Measurements from ENCODE around the gene NDUFB6. TPM values are rescaled to one million over a fixed set of nuclear protein-coding genes. Genes with fewer than 3 reads are reported as not detected.

NDUFB6 gene
- total RNA-seq, 1 experiment from 2014 or later = 74.6 TPM

DNA sequence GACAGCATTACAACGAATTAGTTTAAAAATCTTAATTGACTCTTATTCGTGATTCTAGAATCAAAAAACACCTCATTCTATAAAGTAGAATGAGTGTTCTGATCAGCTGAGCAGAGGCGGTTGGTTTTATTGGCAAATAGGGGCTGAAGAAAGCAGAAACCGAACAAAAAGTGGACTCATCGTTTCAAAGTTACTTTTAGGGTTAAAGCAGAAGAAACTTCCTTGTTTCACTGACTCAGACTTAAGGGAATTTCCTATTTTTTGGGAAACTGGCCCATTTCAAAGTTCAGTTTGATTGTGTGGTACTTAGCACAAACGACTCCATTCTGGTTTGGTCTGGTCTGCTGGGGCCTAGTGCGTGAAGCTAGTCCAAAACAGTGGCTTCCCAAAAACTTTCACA is 862 bp upstream of the NDUFB6 start:
- no peaks in the 10 kb centered on the region for H3K9me3 Mint-ChIP-seq (ENCODE audit: unreplicated experiment)
- TF ChIP-seq, protein P1, sequence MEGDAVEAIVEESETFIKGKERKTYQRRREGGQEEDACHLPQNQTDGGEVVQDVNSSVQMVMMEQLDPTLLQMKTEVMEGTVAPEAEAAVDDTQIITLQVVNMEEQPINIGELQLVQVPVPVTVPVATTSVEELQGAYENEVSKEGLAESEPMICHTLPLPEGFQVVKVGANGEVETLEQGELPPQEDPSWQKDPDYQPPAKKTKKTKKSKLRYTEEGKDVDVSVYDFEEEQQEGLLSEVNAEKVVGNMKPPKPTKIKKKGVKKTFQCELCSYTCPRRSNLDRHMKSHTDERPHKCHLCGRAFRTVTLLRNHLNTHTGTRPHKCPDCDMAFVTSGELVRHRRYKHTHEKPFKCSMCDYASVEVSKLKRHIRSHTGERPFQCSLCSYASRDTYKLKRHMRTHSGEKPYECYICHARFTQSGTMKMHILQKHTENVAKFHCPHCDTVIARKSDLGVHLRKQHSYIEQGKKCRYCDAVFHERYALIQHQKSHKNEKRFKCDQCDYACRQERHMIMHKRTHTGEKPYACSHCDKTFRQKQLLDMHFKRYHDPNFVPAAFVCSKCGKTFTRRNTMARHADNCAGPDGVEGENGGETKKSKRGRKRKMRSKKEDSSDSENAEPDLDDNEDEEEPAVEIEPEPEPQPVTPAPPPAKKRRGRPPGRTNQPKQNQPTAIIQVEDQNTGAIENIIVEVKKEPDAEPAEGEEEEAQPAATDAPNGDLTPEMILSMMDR (IDR thresholded peaks at IDR 0.05; ENCODE audit: insufficient read depth in 1 of 2, low read depth in 1 of 2, low read length in 1 of 2, severe bottlenecking in 1 of 2, unreplicated experiment in 1 of 2) = no peak
- Histone ChIP-seq H3K9me3 (no peaks in the 10 kb centered on the region), H3K4me1 (peaks cover 5% of the 10 kb centered on the region; the same call in 1 of the 2 replicates), H3K27me3 (replicated peaks; ENCODE audit: control insufficient read depth, insufficient read depth, low read length) (no peaks in the 10 kb centered on the region), H3K4me3 (ENCODE audit: low read depth, low read length) (no peak overlapping the region), H3K36me3 (ENCODE audit: control insufficient read depth, insufficient read depth, low read length) (no peaks in the 10 kb centered on the region)
- DNase-seq = no peak
- H3K27me3 Mint-ChIP-seq (ENCODE audit: insufficient read depth, unreplicated experiment) = peaks cover 2% of the 10 kb centered on the region
- ChIA-PET POLR2A (no interaction called here), CTCF (interaction anchor here (0.5 to 4.0 kb wide), 3 partner anchors 7 to 195 kb away, joined by 3 to 63 read pairs (median 3); no protein-coding TSS in a partner anchor)
- no TSS peak for BruUV-seq (replicated peaks)
- no peaks in the 10 kb centered on the region for H3K4me1 Mint-ChIP-seq (ENCODE audit: low read depth, unreplicated experiment)
- H3K27ac Mint-ChIP-seq (ENCODE audit: unreplicated experiment) = peak overlapping the region; percentile 100
- H3K36me3 Mint-ChIP-seq (ENCODE audit: insufficient read depth, unreplicated experiment) = peaks cover 17% of the 10 kb centered on the region
- peak overlapping the region; percentile 98 for H3K4me3 Mint-ChIP-seq (ENCODE audit: unreplicated experiment)
- intact Hi-C loops (cut with micrococcal nuclease; ENCODE audit: unreplicated experiment) = loop anchor here (2.0 kb wide), 1 partner anchor 147 kb away; no protein-coding TSS in a partner anchor

DNA sequence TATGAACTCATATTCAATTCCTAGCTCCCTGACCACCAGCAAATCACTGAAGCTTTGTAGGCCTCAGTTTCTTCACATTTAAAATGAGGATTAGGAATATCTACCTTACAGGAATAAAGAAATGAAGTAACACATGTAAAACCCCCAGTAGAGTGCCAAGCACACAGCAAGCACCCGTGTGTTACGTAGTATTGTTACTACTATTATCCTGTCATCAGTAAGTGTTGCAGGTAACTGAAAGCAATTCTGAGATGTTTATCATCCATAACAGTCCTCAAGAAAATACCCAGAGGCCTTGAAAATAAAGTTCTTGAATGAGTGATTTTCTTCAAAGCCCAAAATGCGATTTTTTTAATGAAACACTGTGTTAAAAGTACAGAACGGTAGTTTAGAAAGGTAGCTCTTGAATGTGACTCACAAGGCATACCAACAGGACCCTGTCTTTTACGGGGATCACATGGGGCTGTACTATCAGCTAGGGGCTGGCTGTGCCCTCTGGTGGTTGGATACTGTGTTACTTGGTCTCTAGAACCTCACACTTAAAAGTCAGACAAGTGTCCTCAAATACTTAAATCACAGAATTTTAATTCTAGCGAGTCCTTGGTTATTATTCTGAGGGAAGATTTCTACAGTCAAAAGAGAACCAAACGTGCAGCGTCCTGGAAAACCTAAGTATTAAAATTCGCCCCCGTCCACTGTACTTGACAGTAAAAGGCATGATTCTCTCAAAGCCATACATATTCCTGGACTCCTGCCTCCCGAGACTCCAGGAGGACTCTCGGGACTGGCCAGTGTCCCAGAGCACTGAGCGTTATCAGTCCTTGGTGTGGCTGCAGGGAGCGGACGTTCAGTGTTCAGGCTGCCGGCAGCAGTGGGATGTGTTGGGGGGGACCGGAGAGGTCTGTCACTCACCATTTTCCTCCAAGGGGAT is 725 bp downstream of the NDUFB6 start:
- Mint-ChIP-seq H3K36me3 (ENCODE audit: insufficient read depth, unreplicated experiment) (peaks cover 29% of the 10 kb centered on the region), H3K4me3 (ENCODE audit: unreplicated experiment) (peak overlapping the region; percentile 98), H3K4me1 (ENCODE audit: low read depth, unreplicated experiment) (no peaks in the 10 kb centered on the region), H3K27me3 (ENCODE audit: insufficient read depth, unreplicated experiment) (peaks cover 2% of the 10 kb centered on the region), H3K27ac (ENCODE audit: unreplicated experiment) (peak overlapping the region; percentile 100), H3K9me3 (ENCODE audit: unreplicated experiment) (no peaks in the 10 kb centered on the region)
- Histone ChIP-seq H3K4me3 (ENCODE audit: low read depth, low read length) (peak overlapping the region; percentile 86), H3K36me3 (ENCODE audit: control insufficient read depth, insufficient read depth, low read length) (no peaks in the 10 kb centered on the region), H3K4me1 (peaks cover 5% of the 10 kb centered on the region; the same call in 1 of the 2 replicates), H3K9me3 (no peaks in the 10 kb centered on the region), H3K27me3 (replicated peaks; ENCODE audit: control insufficient read depth, insufficient read depth, low read length) (no peaks in the 10 kb centered on the region)
- peak; percentile 74 to 78 for DNase-seq
- intact Hi-C loops (cut with micrococcal nuclease; ENCODE audit: unreplicated experiment) = loop anchor here (1.0 to 2.0 kb wide), 6 partner anchors 20 to 194 kb away; partner anchors contain the start of genes ACO1, RIGI, SMIM27 and TOPORS
- BruUV-seq (replicated peaks) = TSS peak; percentile 62
- TF ChIP-seq, protein P1 (IDR thresholded peaks at IDR 0.05; ENCODE audit: insufficient read depth in 1 of 2, low read depth in 1 of 2, low read length in 1 of 2, severe bottlenecking in 1 of 2, unreplicated experiment in 1 of 2) = peak; percentile 73 to 76
- POLR2A ChIA-PET = interaction anchor here (1.6 kb wide), 1 partner anchor 22 kb away, joined by 6 read pairs; no protein-coding TSS in a partner anchor
- CTCF ChIA-PET = interaction anchor here (0.5 to 4.0 kb wide), 13 partner anchors 9 to 196 kb away, joined by 3 to 63 read pairs (median 4); partner anchors contain the start of genes ACO1, RIGI, SMIM27 and TOPORS

DNA sequence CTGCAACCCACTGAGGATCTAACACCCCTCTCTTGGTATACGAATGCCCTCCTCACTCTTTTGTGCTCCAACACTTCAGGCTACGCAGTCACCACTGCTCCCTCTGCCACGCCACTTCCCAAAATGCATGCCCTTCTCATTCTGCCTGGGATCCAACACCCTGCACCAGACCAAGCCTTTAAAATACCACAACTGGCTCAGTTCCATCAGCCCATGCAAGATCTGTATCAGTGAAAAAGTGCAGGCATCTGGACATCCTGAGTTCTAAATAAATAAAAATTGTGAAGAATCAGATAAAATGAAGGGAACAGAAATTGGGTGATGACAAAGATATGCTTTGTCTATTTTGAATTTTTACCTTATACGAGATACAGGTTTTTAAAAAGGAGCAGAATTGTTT is 2.7 kb downstream of the NDUFB6 start:
- H3K27me3 Mint-ChIP-seq (ENCODE audit: insufficient read depth, unreplicated experiment) = no peaks in the 10 kb centered on the region
- no peak overlapping the region for H3K4me3 ChIP-seq (ENCODE audit: low read depth, low read length)
- H3K9me3 Mint-ChIP-seq (ENCODE audit: unreplicated experiment) = no peaks in the 10 kb centered on the region
- ChIA-PET CTCF (no interaction called here), POLR2A (no interaction called here)
- no peak overlapping the region for H3K27ac Mint-ChIP-seq (ENCODE audit: unreplicated experiment)
- no peak for DNase-seq
- TF ChIP-seq, protein P1 (IDR thresholded peaks at IDR 0.05; ENCODE audit: insufficient read depth in 1 of 2, low read depth in 1 of 2, low read length in 1 of 2, severe bottlenecking in 1 of 2, unreplicated experiment in 1 of 2) = no peak
- intact Hi-C loops (cut with micrococcal nuclease; ENCODE audit: unreplicated experiment) = no loop called here
- no TSS peak for BruUV-seq (replicated peaks)
- peaks cover 37% of the 10 kb centered on the region for H3K36me3 Mint-ChIP-seq (ENCODE audit: insufficient read depth, unreplicated experiment)
- H3K9me3 ChIP-seq = no peaks in the 10 kb centered on the region
- peaks cover 5% of the 10 kb centered on the region; the same call in 1 of the 2 replicates for H3K4me1 ChIP-seq
- no peak overlapping the region for H3K4me3 Mint-ChIP-seq (ENCODE audit: unreplicated experiment)
- H3K4me1 Mint-ChIP-seq (ENCODE audit: low read depth, unreplicated experiment) = no peaks in the 10 kb centered on the region
- H3K27me3 ChIP-seq (replicated peaks; ENCODE audit: control insufficient read depth, insufficient read depth, low read length) = no peaks in the 10 kb centered on the region
- H3K36me3 ChIP-seq (ENCODE audit: control insufficient read depth, insufficient read depth, low read length) = no peaks in the 10 kb centered on the region
